Liver (tissue), 9 donors: ENCODE results near the gene ZBTB25. TPM values are rescaled to one million over a fixed set of nuclear protein-coding genes. Genes with fewer than 3 reads are reported as not detected.
A peak's percentile ranks its signal among the peaks of the same experiment; 100 is the strongest.

Source experiments
- DNase-seq: peaks from one replicate; pipeline ENCODE4 v3.0.0-alpha.2; 2017; ENCODE audit warnings: low spot score
- H3K27ac ChIP-seq, 2 donors: one replicate each; pipeline ENCODE4 v1.7.0; 2013; ENCODE audit warnings: inconsistent platforms in 2 of 2, low read length in 2 of 2, control low read depth in 1 of 2, low read depth in 1 of 2, mild to moderate bottlenecking in 1 of 2
- H3K27me3 ChIP-seq, 4 donors: one replicate each; pipeline versions ENCODE4 v1.6.1 to v1.7.0; 2013; ENCODE audit warnings: low read length in 3 of 4, inconsistent platforms in 1 of 4, mild to moderate bottlenecking in 1 of 4, moderate library complexity in 1 of 4; ENCODE audit not compliant: control insufficient read depth in 4 of 4, insufficient read depth in 4 of 4
- H3K36me3 ChIP-seq, 4 donors: one replicate each; pipeline versions ENCODE4 v1.6.1 to v1.7.0; 2013; ENCODE audit warnings: low read length in 3 of 4, mild to moderate bottlenecking in 3 of 4, low read depth in 1 of 4, moderate library complexity in 1 of 4; ENCODE audit not compliant: control insufficient read depth in 4 of 4, insufficient read depth in 3 of 4
- H3K4me1 ChIP-seq, 4 donors: one replicate each; pipeline versions ENCODE4 v1.6.1 to v1.7.0; 2013; ENCODE audit warnings: low read length in 3 of 4, mild to moderate bottlenecking in 3 of 4, moderate library complexity in 1 of 4; ENCODE audit not compliant: control insufficient read depth in 4 of 4, insufficient read depth in 4 of 4
- H3K4me3 ChIP-seq, 3 donors: one replicate each; pipeline versions ENCODE4 v1.6.1 to v1.7.0; 2013; ENCODE audit warnings: low read length in 3 of 3, control low read depth in 1 of 3, low read depth in 1 of 3, mild to moderate bottlenecking in 1 of 3
- H3K9ac ChIP-seq, 2 donors: one replicate each; pipeline ENCODE4 v1.7.0; 2013; ENCODE audit warnings: low read length in 2 of 2, mild to moderate bottlenecking in 2 of 2, moderate library complexity in 2 of 2, control low read depth in 1 of 2, low read depth in 1 of 2
- H3K9me3 ChIP-seq, 4 donors: one replicate each; pipeline versions ENCODE4 v1.6.1 to v1.7.0; 2013; ENCODE audit warnings: low read length in 3 of 4; ENCODE audit not compliant: control insufficient read depth in 4 of 4
- ATF3 ChIP-seq: IDR thresholded peaks from 2 replicates; pipeline ENCODE4 v1.6.1; 2016; ENCODE audit warnings: antibody characterized with exemption
- CTCF ChIP-seq: fragments of 150-350 bp; IDR thresholded peaks from 2 replicates; pipeline ENCODE4 v1.5.1; 2017; ENCODE audit warnings: improper control_type of control experiment, low read depth, low read length; ENCODE audit not compliant: missing input control
- EGR1 ChIP-seq, 2 donors: IDR thresholded peaks; 2 replicates each; pipeline ENCODE4 v1.6.1; 2016 to 2018; ENCODE audit warnings: antibody characterized with exemption in 2 of 2, low read depth in 2 of 2
- FOXA1 ChIP-seq: IDR thresholded peaks from 2 replicates; pipeline ENCODE4 v1.6.1; 2016; ENCODE audit warnings: antibody characterized with exemption
- HNF4A ChIP-seq, 2 donors: conservative IDR thresholded peaks; 2 replicates each; pipeline ENCODE4 v1.6.1; 2016; ENCODE audit warnings: antibody characterized with exemption in 2 of 2, mild to moderate bottlenecking in 2 of 2
- JUND ChIP-seq, 2 donors: IDR thresholded peaks; 2 replicates each; pipeline ENCODE4 v1.6.1; 2016; ENCODE audit warnings: antibody characterized with exemption in 2 of 2
- MAX ChIP-seq: IDR thresholded peaks from 2 replicates; pipeline ENCODE4 v1.6.1; 2016; ENCODE audit warnings: antibody characterized with exemption
- NR2F2 ChIP-seq: IDR thresholded peaks from 2 replicates; pipeline ENCODE4 v1.6.1; 2016; ENCODE audit warnings: antibody characterized with exemption
- RAD21 ChIP-seq, 2 donors: IDR thresholded peaks; 2 replicates each; pipeline ENCODE4 v1.6.1; 2016; ENCODE audit warnings: antibody characterized with exemption in 2 of 2, mild to moderate bottlenecking in 2 of 2
- REST ChIP-seq: IDR thresholded peaks from 2 replicates; pipeline ENCODE4 v1.6.1; 2016; ENCODE audit warnings: antibody characterized with exemption, mild to moderate bottlenecking
- RXRA ChIP-seq, 2 donors: IDR thresholded peaks; 2 replicates each; pipeline ENCODE4 v1.6.1; 2017 to 2018; ENCODE audit warnings: antibody characterized with exemption in 2 of 2, mild to moderate bottlenecking in 1 of 2
- TAF1 ChIP-seq: conservative IDR thresholded peaks from 2 replicates; pipeline ENCODE4 v1.6.1; 2016; ENCODE audit warnings: antibody characterized with exemption, mild to moderate bottlenecking
- YY1 ChIP-seq: IDR thresholded peaks from 2 replicates; pipeline ENCODE4 v1.6.1; 2016; ENCODE audit warnings: antibody characterized with exemption, mild to moderate bottlenecking
- WGBS: extraction: QIAGEN DNeasy Blood & Tissue Kit; methylation state at CpG from one replicate; pipeline ENCODE4 v1.1.7; 2013; 5-methylcytosine and 5-hydroxymethylcytosine counted together
- polyA plus RNA-seq, 2 donors: library from polyadenylated mRNA; stranded (reverse) in 1 of 2; unstranded in 1 of 2; fragments of 200-250 nt in 1 of 2; fragments of >200 nt in 1 of 2; fragmentation: Nextera tagmentation in 1 of 2; extraction: Ambion mirVana in 1 of 2; gene quantifications; one replicate each; pipeline versions ENCODE4 v1.2.1 to v1.2.3, GENCODE V29; 2013 to 2015
- total RNA-seq, 2 donors: library from RNA; depleted of rRNA; stranded (reverse); fragments of >200 nt; gene quantifications; one replicate each; pipeline ENCODE4 v1.2.3, GENCODE V29; 2014
- donor health status: healthy.
- donor health status: healthy.
- donor health status: healthy.
- donor health status: healthy.
- donor health status: healthy.

Gene ZBTB25
- total and polyA plus RNA-seq, 4 donors = 1.4 to 5.9 (median 3.7) TPM

- no peak for TF ChIP-seq RAD21 (IDR thresholded peaks at IDR 0.05)
- peaks cover 0 to 8% (median 5%) of the 10 kb centered on the region in 4 donors for H3K4me1 ChIP-seq
- H3K27me3 ChIP-seq = peaks cover 0 to 9% (median 2%) of the 10 kb centered on the region in 4 donors
- H3K9ac ChIP-seq = no peak overlapping the region
- H3K36me3 ChIP-seq = no peaks in the 10 kb centered on the region
- WGBS = 91% methylated on average over 1 of the region's 1 CpG
- H3K4me3 ChIP-seq = no peak overlapping the region
- no peak overlapping the region for H3K27ac ChIP-seq
- DNase-seq = no peak
- no peaks in the 10 kb centered on the region for H3K9me3 ChIP-seq
Observed at GRCh38 chr14:64549016-64549415, 45.4 kb upstream of the ZBTB25 start.

- WGBS = 75% methylated on average over 5 of the region's 5 CpGs
- peaks cover 0 to 14% (median 3%) of the 10 kb centered on the region in 4 donors for H3K4me1 ChIP-seq
- H3K9me3 ChIP-seq = peaks cover 0 to 11% (median 3%) of the 10 kb centered on the region in 4 donors
- no peak overlapping the region for H3K27ac ChIP-seq
- H3K36me3 ChIP-seq = no peaks in the 10 kb centered on the region
- TF ChIP-seq ATF3 (no peak), FOXA1 (no peak), EGR1 (IDR thresholded peaks at IDR 0.05; ENCODE audit: low read depth in 2 of 2) (no peak), JUND (IDR thresholded peaks at IDR 0.05) (no peak)
- H3K9ac ChIP-seq = no peak overlapping the region
- H3K4me3 ChIP-seq = no peak overlapping the region
- no peak for DNase-seq
- peaks cover 0 to 4% (median under 1%) of the 10 kb centered on the region in 4 donors for H3K27me3 ChIP-seq
Observed at GRCh38 chr14:64544607-64545312, 41.1 kb upstream of the ZBTB25 start.

GRCh38 chr14:64542836-64543201 is 39.2 kb upstream of the ZBTB25 start:
- H3K27ac ChIP-seq = no peak overlapping the region
- H3K9me3 ChIP-seq = peaks cover 0 to 11% (median 3%) of the 10 kb centered on the region in 4 donors
- no peak for DNase-seq
- TF ChIP-seq RAD21 (IDR thresholded peaks at IDR 0.05) (no peak), CTCF (no peak), EGR1 (IDR thresholded peaks at IDR 0.05; ENCODE audit: low read depth in 2 of 2) (no peak), RXRA (IDR thresholded peaks at IDR 0.05) (no peak), REST (no peak), FOXA1 (no peak), YY1 (no peak), MAX (no peak), JUND (IDR thresholded peaks at IDR 0.05) (no peak), TAF1 (no peak), ATF3 (no peak), HNF4A (conservative IDR thresholded peaks at IDR 0.05) (no peak), NR2F2 (no peak)
- peak overlapping the region in 1 of 3 donors; percentile 3 for H3K4me3 ChIP-seq
- no peak overlapping the region for H3K9ac ChIP-seq
- peaks cover 0 to 4% (median 0%) of the 10 kb centered on the region in 4 donors for H3K27me3 ChIP-seq
- H3K36me3 ChIP-seq = no peaks in the 10 kb centered on the region
- H3K4me1 ChIP-seq = peaks cover 0 to 12% (median 2%) of the 10 kb centered on the region in 4 donors
- WGBS = 62% methylated on average over 4 of the region's 4 CpGs
